Measurements from ENCODE around the gene GP9. TPM values are rescaled to one million over a fixed set of nuclear protein-coding genes. Genes with fewer than 3 reads are reported as not detected.

GP9 gene
- total RNA-seq, 1 experiment from 2014 or later: not detected

GRCh38 chr3:129052675-129053074 lies 7.9 kb upstream of the GP9 start:
- POLR2A ChIA-PET (ENCODE audit: unreplicated experiment): no interaction called here
- H3K4me2 ChIP-seq: no peak overlapping the region

GRCh38 chr3:129054605-129055104 lies 5.9 kb upstream of the GP9 start:
- TF ChIP-seq CTCF (conservative IDR thresholded peaks at IDR 0.05) (no peak), EZH2 (IDR thresholded peaks at IDR 0.05; ENCODE audit: low read depth) (no peak)
- Histone ChIP-seq H3K27me3 (ENCODE audit: insufficient read depth, low read depth) (no peaks in the 10 kb centered on the region), H3K79me2 (ENCODE audit: low read depth) (no peaks in the 10 kb centered on the region), H3K4me3 (no peak overlapping the region), H3K36me3 (ENCODE audit: low read depth) (no peaks in the 10 kb centered on the region), H3K9me2 (ENCODE audit: insufficient read depth) (no peaks in the 10 kb centered on the region), H3F3A (ENCODE audit: insufficient read depth, low read depth) (no peaks in the 10 kb centered on the region), H3K27ac (no peak overlapping the region), H3K4me1 (replicated peaks; ENCODE audit: insufficient read depth) (no peaks in the 10 kb centered on the region; the same call in 1 of the 2 replicates), H3K4me2 (no peak overlapping the region), H3K9me3 (ENCODE audit: insufficient read depth, low read depth) (no peaks in the 10 kb centered on the region), H4K20me1 (ENCODE audit: insufficient read depth) (no peaks in the 10 kb centered on the region), H2AFZ (no peak overlapping the region)
- CTCF ChIA-PET: interaction anchor here (1.4 to 2.5 kb wide), 3 partner anchors 10 to 191 kb away, joined by 4 to 26 read pairs (median 9); no protein-coding TSS in a partner anchor
- POLR2A ChIA-PET (ENCODE audit: unreplicated experiment): no interaction called here
- no TSS peak for BruUV-seq (replicated peaks)
- intact Hi-C loops (cut with micrococcal nuclease; ENCODE audit: unreplicated experiment): loop anchor here (5.0 to 10.0 kb wide), 3 partner anchors 68 to 1380 kb away; partner anchors contain the start of genes ABTB1 and RAB43
- no peak for DNase-seq

More at GRCh38 chr3:129052675-129053074, 7.9 kb upstream of the GP9 start:
- intact Hi-C loops (cut with micrococcal nuclease; ENCODE audit: unreplicated experiment): loop anchor here (1.0 to 10.0 kb wide), 5 partner anchors 48 to 1378 kb away; partner anchors contain the start of genes ABTB1 and COPG1
- DNase-seq: no peak
- no peak for TF ChIP-seq CTCF (conservative IDR thresholded peaks at IDR 0.05)
- TF ChIP-seq EZH2 (IDR thresholded peaks at IDR 0.05; ENCODE audit: low read depth): no peak
- Histone ChIP-seq H3K4me3 (no peak overlapping the region), H3K9me2 (ENCODE audit: insufficient read depth) (no peaks in the 10 kb centered on the region), H3K27ac (no peak overlapping the region), H3K4me1 (replicated peaks; ENCODE audit: insufficient read depth) (no peaks in the 10 kb centered on the region; the same call in 1 of the 2 replicates), H2AFZ (no peak overlapping the region), H3F3A (ENCODE audit: insufficient read depth, low read depth) (no peaks in the 10 kb centered on the region), H4K20me1 (ENCODE audit: insufficient read depth) (no peaks in the 10 kb centered on the region), H3K9me3 (ENCODE audit: insufficient read depth, low read depth) (no peaks in the 10 kb centered on the region), H3K27me3 (ENCODE audit: insufficient read depth, low read depth) (peaks cover 9% of the 10 kb centered on the region), H3K79me2 (ENCODE audit: low read depth) (no peaks in the 10 kb centered on the region), H3K36me3 (ENCODE audit: low read depth) (no peaks in the 10 kb centered on the region)
- CTCF ChIA-PET: interaction anchor here (0.6 to 2.5 kb wide), 6 partner anchors 26 to 376 kb away, joined by 4 to 11 read pairs (median 8); no protein-coding TSS in a partner anchor
- no TSS peak for BruUV-seq (replicated peaks)

GRCh38 chr3:129056451-129057173 lies 4.0 kb upstream of the GP9 start:
- no peaks in the 10 kb centered on the region for H3K9me3 ChIP-seq (ENCODE audit: insufficient read depth, low read depth)
- no peaks in the 10 kb centered on the region for H3K9me2 ChIP-seq (ENCODE audit: insufficient read depth)
- intact Hi-C loops (cut with micrococcal nuclease; ENCODE audit: unreplicated experiment): loop anchor here (5.0 to 10.0 kb wide), 3 partner anchors 66 to 1382 kb away; partner anchors contain the start of genes ABTB1 and RAB43
- no peak overlapping the region for H3K4me3 ChIP-seq
- POLR2A ChIA-PET (ENCODE audit: unreplicated experiment): no interaction called here
- H2AFZ ChIP-seq: no peak overlapping the region
- TF ChIP-seq EZH2 (IDR thresholded peaks at IDR 0.05; ENCODE audit: low read depth): no peak
- TF ChIP-seq CTCF (conservative IDR thresholded peaks at IDR 0.05): no peak; the same call in 1 of the 2 replicates
- no TSS peak for BruUV-seq (replicated peaks)
- no peak for DNase-seq
- H3K4me1 ChIP-seq (replicated peaks; ENCODE audit: insufficient read depth): no peaks in the 10 kb centered on the region; the same call in 1 of the 2 replicates
- no peak overlapping the region for H3K4me2 ChIP-seq
- H4K20me1 ChIP-seq (ENCODE audit: insufficient read depth): no peaks in the 10 kb centered on the region
- H3F3A ChIP-seq (ENCODE audit: insufficient read depth, low read depth): no peaks in the 10 kb centered on the region
- CTCF ChIA-PET: no interaction called here
- no peak overlapping the region for H3K27ac ChIP-seq
- H3K36me3 ChIP-seq (ENCODE audit: low read depth): no peaks in the 10 kb centered on the region
- H3K27me3 ChIP-seq (ENCODE audit: insufficient read depth, low read depth): no peaks in the 10 kb centered on the region
- H3K79me2 ChIP-seq (ENCODE audit: low read depth): no peaks in the 10 kb centered on the region
